IMR-90 (cell line): ENCODE data around the gene LGALS3. TPM values are rescaled to one million over a fixed set of nuclear protein-coding genes. Genes with fewer than 3 reads are reported as not detected.

ENCODE experiments used
- ATAC-seq: fragments of 200-7000 bp; cut with Tn5 transposase; 2 replicates; pipeline ENCODE4 v1.9.1; 2020; ENCODE audit warnings: low read depth, mild to moderate bottlenecking, moderate library complexity
- BruUV-seq: library from RNA; stranded (reverse); fragments of 400-500 nt; replicated peaks from 2 replicates; lab custom pipeline; 2021; lab: Mats Ljungman, UMichigan
- CTCF ChIA-PET: fragments of 300-600 bp; formaldehyde crosslinking; extraction: SDS; loops from one replicate; lab custom pipeline; 2021; ENCODE audit warnings: antibody characterized with exemption; lab: Yijun Ruan, JAX
- POLR2A ChIA-PET: fragments of 300-600 bp; sonication (Branson Sonifier 250); formaldehyde crosslinking; loops from one replicate; lab custom pipeline; 2022; ENCODE audit warnings: antibody characterized with exemption; ENCODE audit not compliant: unreplicated experiment; lab: Charles Lee
- DNase-seq: peaks from one replicate; pipeline ENCODE4 v3.0.0; 2013
- H2AFZ ChIP-seq: replicated peaks from 2 replicates; pipeline ENCODE3; 2013; ENCODE audit warnings: low read length, mild to moderate bottlenecking; ENCODE audit not compliant: poor library complexity
- H2AK5ac ChIP-seq: 2 replicates; pipeline ENCODE4 v1.6.1; 2013; ENCODE audit warnings: low read depth, low read length, inconsistent platforms
- H2AK9ac ChIP-seq: replicated peaks from 2 replicates; pipeline ENCODE3; 2013; ENCODE audit warnings: mild to moderate bottlenecking, low read depth, low read length, moderate library complexity; ENCODE audit not compliant: poor library complexity
- H2BK120ac ChIP-seq: 2 replicates; pipeline ENCODE4 v1.6.1; 2013; ENCODE audit warnings: low read depth, low read length, inconsistent platforms
- H2BK15ac ChIP-seq: 3 replicates; pipeline ENCODE4 v1.6.1; 2013; ENCODE audit warnings: low read depth, low read length, inconsistent platforms
- H2BK20ac ChIP-seq: 2 replicates; pipeline ENCODE4 v1.6.1; 2013; ENCODE audit warnings: low read depth, mild to moderate bottlenecking, inconsistent platforms, low read length, moderate library complexity
- H2BK5ac ChIP-seq: 2 replicates; pipeline ENCODE4 v1.6.1; 2013; ENCODE audit warnings: mild to moderate bottlenecking, low read depth, low read length, inconsistent platforms; ENCODE audit not compliant: poor library complexity, severe bottlenecking
- H3K14ac ChIP-seq: replicated peaks from 2 replicates; pipeline ENCODE4 v1.6.1; 2013; ENCODE audit warnings: low read depth, low read length, inconsistent platforms
- H3K18ac ChIP-seq: 2 replicates; pipeline ENCODE4 v1.6.1; 2013; ENCODE audit warnings: low read depth, low read length, control low read depth
- H3K23ac ChIP-seq: 2 replicates; pipeline ENCODE4 v1.6.1; 2013; ENCODE audit warnings: low read depth, low read length, inconsistent platforms
- H3K27ac ChIP-seq: 2 replicates; pipeline ENCODE4 v1.5.1; 2013; ENCODE audit warnings: mild to moderate bottlenecking, control low read depth, low read length; ENCODE audit not compliant: insufficient read depth
- H3K27me3 ChIP-seq: 2 replicates; pipeline ENCODE4 v1.6.1; 2013; ENCODE audit warnings: low read length; ENCODE audit not compliant: control insufficient read depth, insufficient read depth
- H3K36me3 ChIP-seq: 2 replicates; pipeline ENCODE4 v1.6.1; 2013; ENCODE audit warnings: low read length, mixed read lengths; ENCODE audit not compliant: control insufficient read depth, insufficient read depth
- H3K4ac ChIP-seq: 2 replicates; pipeline ENCODE4 v1.6.1; 2013; ENCODE audit warnings: low read depth, low read length, inconsistent platforms
- H3K4me1 ChIP-seq: 2 replicates; pipeline ENCODE4 v1.6.1; 2013; ENCODE audit warnings: low read length, mixed read lengths; ENCODE audit not compliant: control insufficient read depth, insufficient read depth
- H3K4me2 ChIP-seq: 2 replicates; pipeline ENCODE4 v1.6.1; 2013; ENCODE audit warnings: low read depth, mild to moderate bottlenecking, control low read depth, low read length, moderate library complexity
- H3K4me3 ChIP-seq: 2 replicates; pipeline ENCODE4 v1.5.1; 2013; ENCODE audit warnings: low read depth, mild to moderate bottlenecking, control low read depth, low read length, moderate library complexity; ENCODE audit not compliant: insufficient read depth
- H3K56ac ChIP-seq: 2 replicates; pipeline ENCODE4 v1.6.1; 2013; ENCODE audit warnings: low read length, inconsistent platforms; ENCODE audit not compliant: insufficient read depth; ENCODE audit errors: extremely low read depth
- H3K79me1 ChIP-seq, 2 experiments: 2 replicates each; pipeline ENCODE4 v1.6.1; 2013; ENCODE audit warnings: low read length in 2 of 2, inconsistent platforms in 1 of 2, low read depth in 1 of 2
- H3K9ac ChIP-seq: 2 replicates; pipeline ENCODE4 v1.6.1; 2013; ENCODE audit warnings: low read depth, low read length, control low read depth
- H3K9me1 ChIP-seq: 2 replicates; pipeline ENCODE4 v1.6.1; 2013; ENCODE audit warnings: low read length, inconsistent platforms; ENCODE audit not compliant: insufficient read depth
- H3K9me3 ChIP-seq: 2 replicates; pipeline ENCODE4 v1.6.1; 2013; ENCODE audit warnings: low read length; ENCODE audit not compliant: control insufficient read depth, insufficient read depth
- H4K20me1 ChIP-seq: 2 replicates; pipeline ENCODE4 v1.6.1; 2013; ENCODE audit warnings: low read length, inconsistent platforms; ENCODE audit not compliant: insufficient read depth
- H4K5ac ChIP-seq: 2 replicates; pipeline ENCODE4 v1.6.1; 2013; ENCODE audit warnings: mild to moderate bottlenecking, low read depth, low read length, control low read depth
- H4K8ac ChIP-seq, 2 experiments: 2 replicates each; pipeline ENCODE4 v1.6.1; 2013; ENCODE audit warnings: low read depth in 2 of 2, low read length in 2 of 2, control low read depth in 1 of 2, inconsistent platforms in 1 of 2
- H4K91ac ChIP-seq: 2 replicates; pipeline ENCODE4 v1.6.1; 2013; ENCODE audit warnings: low read depth, low read length, inconsistent platforms; ENCODE audit not compliant: insufficient read depth
- FOS ChIP-seq: fragments of 150-350 bp; IDR thresholded peaks from 2 replicates; pipeline ENCODE4 v1.6.1; 2016; ENCODE audit warnings: low read depth, low read length
- RCOR1 ChIP-seq: IDR thresholded peaks from 2 replicates; pipeline ENCODE4 v1.6.1; 2012; ENCODE audit warnings: mild to moderate bottlenecking, low read length, improper control_type of control experiment; ENCODE audit not compliant: insufficient replicate concordance
- RFX5 ChIP-seq: IDR thresholded peaks from 2 replicates; pipeline ENCODE4 v1.8.0; 2012; ENCODE audit warnings: low read depth, mild to moderate bottlenecking, low read length, moderate library complexity
- WGBS, 2 experiments: methylation state at CpG; one replicate each; pipeline versions ENCODE4 v1.1.5 to v1.1.7; 2013; ENCODE audit warnings: missing lambda C conversion rate in 2 of 2; ENCODE audit not compliant: insufficient read length in 1 of 2; ENCODE audit errors: extremely low coverage in 2 of 2; 5-methylcytosine and 5-hydroxymethylcytosine counted together
- dilution Hi-C: fragments of 300-500 bp; cut with HindIII; formaldehyde crosslinking; loops from one replicate; pipeline ENCODE4 v1.14.3; 2018; ENCODE audit warnings: low sequenced_read_pairs; ENCODE audit not compliant: unreplicated experiment
- in situ Hi-C: fragments of 300-500 bp; cut with MboI; formaldehyde crosslinking; loops from 3 replicates; pipeline ENCODE4 v1.14.3; 2019; ENCODE audit warnings: low sequenced_read_pairs, inconsistent platforms, mixed read lengths
- intact Hi-C: fragments of 100-400 bp; cut with micrococcal nuclease; formaldehyde crosslinking; loops from 2 replicates; pipeline ENCODE4 v1.10.0; 2022
- polyA plus RNA-seq, 3 experiments: library from polyadenylated mRNA; depleted of rRNA; stranded (reverse); fragments of >200 nt; gene quantifications; 2 replicates each; pipeline ENCODE4 v1.2.3, GENCODE V29; 2012; ENCODE audit warnings: low replicate concordance in 1 of 3
- total RNA-seq: library from RNA; depleted of rRNA; stranded (reverse); fragments of >200 nt; gene quantifications from 2 replicates; pipeline ENCODE4 v1.2.3, GENCODE V29; 2012

LGALS3 gene
- total and polyA plus RNA-seq, 2 of the 4 experiments (the other 2 are of a cell fraction): 84.4 to 171 TPM

GRCh38 chr14:55142466-55142865, 13.4 kb downstream of the LGALS3 start:
- Histone ChIP-seq H4K20me1 (peaks cover 9% of the 10 kb centered on the region; the same call in 1 of the 2 replicates), H4K5ac (no peak overlapping the region), H3K9ac (no peak overlapping the region), H3K23ac (no peak overlapping the region), H3K4me3 (no peak overlapping the region), H2AK9ac (no peak overlapping the region), H3K14ac (no peak overlapping the region), H3K36me3 (peaks cover 42% of the 10 kb centered on the region), H3K9me1 (peaks cover 4% of the 10 kb centered on the region), H3K27me3 (no peaks in the 10 kb centered on the region), H2AK5ac (no peak overlapping the region), H4K8ac (no peak overlapping the region), H2BK20ac (no peak overlapping the region), H2BK15ac (no peak overlapping the region), H2BK5ac (no peak overlapping the region), H4K91ac (no peak overlapping the region), H3K79me1 (peaks cover 27 to 60% of the 10 kb centered on the region in 2 experiments), H3K9me3 (no peaks in the 10 kb centered on the region), H3K4me2 (no peak overlapping the region), H3K18ac (no peak overlapping the region), H2BK120ac (no peak overlapping the region), H3K4ac (no peak overlapping the region), H3K4me1 (no peaks in the 10 kb centered on the region; the same call in 1 of the 2 replicates), H3K27ac (no peak overlapping the region), H2AFZ (no peak overlapping the region), H3K56ac (no peak overlapping the region)
- no CpG with 5 or more reads among the region's 2 CpGs for WGBS, 2 experiments
- POLR2A ChIA-PET: no interaction called here
- TF ChIP-seq RFX5 (no peak), RCOR1 (no peak), FOS (no peak)
- CTCF ChIA-PET: no interaction called here
- intact Hi-C loops (no loop called here), in situ Hi-C loops (no loop called here), dilution Hi-C loops (no loop called here)
- no TSS peak for BruUV-seq
- ATAC-seq: no peak
- DNase-seq: no peak
